Measurements from ENCODE around the gene ATP10B.

The ATP10B gene

GRCh38 chr5:160792732-160793529 lies 59.1 kb downstream of the ATP10B start:
- Histone ChIP-seq H3K4me2 (ENCODE audit: insufficient read depth, low read length) (no peak overlapping the region), H3K9ac (ENCODE audit: low read depth, low read length) (no peak overlapping the region), H3K79me2 (ENCODE audit: insufficient read depth, low read length) (no peaks in the 10 kb centered on the region), H3K27me3 (ENCODE audit: insufficient read depth, low read length, poor library complexity) (no peaks in the 10 kb centered on the region), H3K36me3 (ENCODE audit: insufficient read depth, low read length) (no peaks in the 10 kb centered on the region), H3K4me1 (ENCODE audit: insufficient read depth, low read length) (peaks cover 14% of the 10 kb centered on the region), H2AFZ (ENCODE audit: low read depth, low read length) (no peak overlapping the region), H4K20me1 (ENCODE audit: insufficient read depth, low read length) (no peaks in the 10 kb centered on the region), H3K4me3 (ENCODE audit: low read depth in 1 of 2, low read length in 2 of 2) (no peak overlapping the region), H3K27ac (ENCODE audit: low read length) (peak overlapping the region; percentile 37; the same call in 1 of the 2 replicates), H3K9me3 (ENCODE audit: insufficient read depth, low read length, severe bottlenecking) (no peaks in the 10 kb centered on the region)
- no peak for DNase-seq
- TF ChIP-seq EZH2 (IDR thresholded peaks at IDR 0.05; ENCODE audit: borderline replicate concordance, low read depth, low read length, severe bottlenecking) = no peak
- TF ChIP-seq, protein P1, sequence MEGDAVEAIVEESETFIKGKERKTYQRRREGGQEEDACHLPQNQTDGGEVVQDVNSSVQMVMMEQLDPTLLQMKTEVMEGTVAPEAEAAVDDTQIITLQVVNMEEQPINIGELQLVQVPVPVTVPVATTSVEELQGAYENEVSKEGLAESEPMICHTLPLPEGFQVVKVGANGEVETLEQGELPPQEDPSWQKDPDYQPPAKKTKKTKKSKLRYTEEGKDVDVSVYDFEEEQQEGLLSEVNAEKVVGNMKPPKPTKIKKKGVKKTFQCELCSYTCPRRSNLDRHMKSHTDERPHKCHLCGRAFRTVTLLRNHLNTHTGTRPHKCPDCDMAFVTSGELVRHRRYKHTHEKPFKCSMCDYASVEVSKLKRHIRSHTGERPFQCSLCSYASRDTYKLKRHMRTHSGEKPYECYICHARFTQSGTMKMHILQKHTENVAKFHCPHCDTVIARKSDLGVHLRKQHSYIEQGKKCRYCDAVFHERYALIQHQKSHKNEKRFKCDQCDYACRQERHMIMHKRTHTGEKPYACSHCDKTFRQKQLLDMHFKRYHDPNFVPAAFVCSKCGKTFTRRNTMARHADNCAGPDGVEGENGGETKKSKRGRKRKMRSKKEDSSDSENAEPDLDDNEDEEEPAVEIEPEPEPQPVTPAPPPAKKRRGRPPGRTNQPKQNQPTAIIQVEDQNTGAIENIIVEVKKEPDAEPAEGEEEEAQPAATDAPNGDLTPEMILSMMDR (IDR thresholded peaks at IDR 0.05; ENCODE audit: borderline replicate concordance, extremely low read depth, low read length, poor library complexity, severe bottlenecking) = no peak
- ATAC-seq (ENCODE audit: insufficient read depth, low read depth) = no peak

- H3K4me1 ChIP-seq (ENCODE audit: insufficient read depth, low read length) = peaks cover 14% of the 10 kb centered on the region
- no peaks in the 10 kb centered on the region for H3K27me3 ChIP-seq (ENCODE audit: insufficient read depth, low read length, poor library complexity)
- H3K9ac ChIP-seq (ENCODE audit: low read depth, low read length) = no peak overlapping the region
- no peaks in the 10 kb centered on the region for H3K79me2 ChIP-seq (ENCODE audit: insufficient read depth, low read length)
- no peak for TF ChIP-seq EZH2 (IDR thresholded peaks at IDR 0.05; ENCODE audit: borderline replicate concordance, low read depth, low read length, severe bottlenecking)
- TF ChIP-seq, protein P1 (IDR thresholded peaks at IDR 0.05; ENCODE audit: borderline replicate concordance, extremely low read depth, low read length, poor library complexity, severe bottlenecking) = no peak
- ATAC-seq (ENCODE audit: insufficient read depth, low read depth) (peak; percentile 94), DNase-seq (peak; percentile 23)
- H3K27ac ChIP-seq (ENCODE audit: low read length) = peak overlapping the region; percentile 42; the same call in 1 of the 2 replicates
- no peaks in the 10 kb centered on the region for H3K36me3 ChIP-seq (ENCODE audit: insufficient read depth, low read length)
- H3K4me2 ChIP-seq (ENCODE audit: insufficient read depth, low read length) = no peak overlapping the region
- H2AFZ ChIP-seq (ENCODE audit: low read depth, low read length) = peak overlapping the region; percentile 46; the same call in 1 of the 2 replicates
- H3K4me3 ChIP-seq (ENCODE audit: low read depth in 1 of 2, low read length in 2 of 2) = no peak overlapping the region
- no peaks in the 10 kb centered on the region for H3K9me3 ChIP-seq (ENCODE audit: insufficient read depth, low read length, severe bottlenecking)
- H4K20me1 ChIP-seq (ENCODE audit: insufficient read depth, low read length) = no peaks in the 10 kb centered on the region
Observed at GRCh38 chr5:160792281-160792680, 59.7 kb downstream of the ATP10B start.

DNA sequence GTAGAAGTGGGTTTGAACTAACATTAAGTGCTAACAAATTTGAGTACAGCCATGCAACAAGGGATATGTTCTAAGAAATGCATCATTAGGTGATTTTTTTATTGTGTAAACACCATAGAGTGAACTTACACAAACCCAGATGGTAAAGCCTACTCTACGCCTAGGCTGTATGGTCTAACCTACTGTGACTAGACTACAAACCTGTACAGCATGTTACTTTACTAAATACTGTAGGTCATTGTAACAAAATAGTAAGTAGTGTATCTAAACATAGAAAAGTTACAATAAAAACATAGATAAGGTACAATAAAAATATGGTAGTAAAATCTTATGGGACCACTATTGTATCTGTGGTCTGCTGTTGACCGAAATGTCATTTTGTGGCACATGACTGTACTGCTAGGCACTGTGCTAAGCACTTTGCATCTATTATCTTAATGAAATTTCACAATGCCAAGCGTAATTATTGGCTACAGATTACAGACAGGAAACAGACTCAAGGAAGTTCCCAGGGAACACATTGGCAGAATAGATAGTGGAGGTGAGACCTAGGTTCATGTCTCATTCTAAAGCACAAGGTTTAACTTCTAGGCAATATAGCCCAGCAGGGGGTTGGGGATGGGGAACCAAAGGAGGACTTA lies 62.7 kb downstream of the ATP10B start:
- Histone ChIP-seq H4K20me1 (ENCODE audit: insufficient read depth, low read length) (no peaks in the 10 kb centered on the region), H3K79me2 (ENCODE audit: insufficient read depth, low read length) (no peaks in the 10 kb centered on the region), H3K4me3 (ENCODE audit: low read depth in 1 of 2, low read length in 2 of 2) (no peak overlapping the region), H3K27me3 (ENCODE audit: insufficient read depth, low read length, poor library complexity) (no peaks in the 10 kb centered on the region), H3K9ac (ENCODE audit: low read depth, low read length) (no peak overlapping the region), H3K4me1 (ENCODE audit: insufficient read depth, low read length) (peaks cover 14% of the 10 kb centered on the region), H3K9me3 (ENCODE audit: insufficient read depth, low read length, severe bottlenecking) (no peaks in the 10 kb centered on the region), H2AFZ (ENCODE audit: low read depth, low read length) (no peak overlapping the region), H3K27ac (ENCODE audit: low read length) (no peak overlapping the region), H3K4me2 (ENCODE audit: insufficient read depth, low read length) (no peak overlapping the region), H3K36me3 (ENCODE audit: insufficient read depth, low read length) (no peaks in the 10 kb centered on the region)
- TF ChIP-seq, protein P1 (IDR thresholded peaks at IDR 0.05; ENCODE audit: borderline replicate concordance, extremely low read depth, low read length, poor library complexity, severe bottlenecking) = no peak
- TF ChIP-seq EZH2 (IDR thresholded peaks at IDR 0.05; ENCODE audit: borderline replicate concordance, low read depth, low read length, severe bottlenecking) = no peak
- no peak for ATAC-seq (ENCODE audit: insufficient read depth, low read depth)
- DNase-seq = no peak

Data from DND-41 (cell line).